Upper lobe of right lung (tissue), 1 donor: Measurements from ENCODE around the gene FECH. TPM values are rescaled to one million over a fixed set of nuclear protein-coding genes. Genes with fewer than 3 reads are reported as not detected.
"Not testable (repeated sequence)": the region's sequence is repeated elsewhere in the genome, so short reads cannot be mapped to it uniquely, and the experiment has no call there.

Experiments
- ATAC-seq: fragments of 200-7000 bp; cut with Tn5 transposase; one replicate; pipeline ENCODE4 v1.9.1; 2020; ENCODE audit warnings: mild to moderate bottlenecking, moderate library complexity
- DNase-seq: peaks from one replicate; pipeline ENCODE4 v3.0.0-alpha.2; 2020
- H3K27ac ChIP-seq: fragments of 200-600 bp; one replicate; pipeline ENCODE4 v1.8.0; 2022
- H3K27me3 ChIP-seq: fragments of 200-600 bp; one replicate; pipeline ENCODE4 v1.8.0; 2022; ENCODE audit warnings: mild to moderate bottlenecking
- H3K36me3 ChIP-seq: fragments of 200-600 bp; one replicate; pipeline ENCODE4 v1.8.0; 2022
- H3K4me1 ChIP-seq: fragments of 200-600 bp; one replicate; pipeline ENCODE4 v1.8.0; 2022
- H3K4me3 ChIP-seq: fragments of 200-600 bp; one replicate; pipeline ENCODE4 v1.8.0; 2022; ENCODE audit warnings: mild to moderate bottlenecking
- H3K9me3 ChIP-seq: fragments of 200-600 bp; one replicate; pipeline ENCODE4 v1.8.0; 2022
- intact Hi-C: fragments of 100-400 bp; cut with DNase I; formaldehyde crosslinking; loops from one replicate; pipeline ENCODE4 v1.11.0; 2022
- total RNA-seq: library from RNA; stranded (reverse); fragmentation: NEBNext Ultra II Directional; extraction: Animal tissue kit (Norgen Biotek cat#: 25700); gene quantifications from one replicate; pipeline ENCODE4 v1.2.1, GENCODE V29; 2021
- TF ChIP-seq, protein P1 (sequence below): fragments of 200-600 bp; IDR thresholded peaks from one replicate; pipeline ENCODE4 v1.8.0; 2022; ENCODE audit warnings: antibody characterized with exemption
- donor health status: DM: no; HTN: yes; CAD: no; lungs with severe emphysema.

The FECH gene
- total RNA-seq, 1 donor from 2014 or later, result 20.0 TPM

DNA sequence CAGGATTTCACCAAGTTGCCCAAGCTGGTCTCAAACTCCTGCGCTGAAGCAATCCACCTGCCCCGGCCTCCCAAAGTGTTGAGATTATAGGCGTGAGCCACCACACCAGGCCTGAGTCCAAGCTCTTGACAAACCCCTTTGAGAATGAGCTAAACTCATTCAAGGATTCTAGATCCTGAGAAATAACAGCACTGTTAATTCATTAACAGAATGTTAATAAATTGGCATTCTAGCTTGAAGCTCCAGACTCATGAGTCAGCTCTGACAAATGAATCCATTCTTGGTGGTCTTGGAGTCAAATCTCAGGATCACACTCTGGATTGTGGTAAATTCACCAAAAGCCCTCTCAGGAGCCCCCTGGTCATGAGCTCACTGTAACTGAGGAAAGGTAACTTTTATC lies 33.4 kb upstream of the FECH start:
- H3K4me1 ChIP-seq, result peaks cover 7% of the 10 kb centered on the region
- DNase-seq (no peak), ATAC-seq (no peak)
- H3K27me3 ChIP-seq, result no peaks in the 10 kb centered on the region
- H3K36me3 ChIP-seq, result peaks cover 19% of the 10 kb centered on the region
- H3K4me3 ChIP-seq, result no peak overlapping the region
- no peaks in the 10 kb centered on the region for H3K9me3 ChIP-seq
- intact Hi-C loops, result no loop called here
- no peak overlapping the region for H3K27ac ChIP-seq
- TF ChIP-seq, protein P1, sequence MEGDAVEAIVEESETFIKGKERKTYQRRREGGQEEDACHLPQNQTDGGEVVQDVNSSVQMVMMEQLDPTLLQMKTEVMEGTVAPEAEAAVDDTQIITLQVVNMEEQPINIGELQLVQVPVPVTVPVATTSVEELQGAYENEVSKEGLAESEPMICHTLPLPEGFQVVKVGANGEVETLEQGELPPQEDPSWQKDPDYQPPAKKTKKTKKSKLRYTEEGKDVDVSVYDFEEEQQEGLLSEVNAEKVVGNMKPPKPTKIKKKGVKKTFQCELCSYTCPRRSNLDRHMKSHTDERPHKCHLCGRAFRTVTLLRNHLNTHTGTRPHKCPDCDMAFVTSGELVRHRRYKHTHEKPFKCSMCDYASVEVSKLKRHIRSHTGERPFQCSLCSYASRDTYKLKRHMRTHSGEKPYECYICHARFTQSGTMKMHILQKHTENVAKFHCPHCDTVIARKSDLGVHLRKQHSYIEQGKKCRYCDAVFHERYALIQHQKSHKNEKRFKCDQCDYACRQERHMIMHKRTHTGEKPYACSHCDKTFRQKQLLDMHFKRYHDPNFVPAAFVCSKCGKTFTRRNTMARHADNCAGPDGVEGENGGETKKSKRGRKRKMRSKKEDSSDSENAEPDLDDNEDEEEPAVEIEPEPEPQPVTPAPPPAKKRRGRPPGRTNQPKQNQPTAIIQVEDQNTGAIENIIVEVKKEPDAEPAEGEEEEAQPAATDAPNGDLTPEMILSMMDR, result no peak

DNA sequence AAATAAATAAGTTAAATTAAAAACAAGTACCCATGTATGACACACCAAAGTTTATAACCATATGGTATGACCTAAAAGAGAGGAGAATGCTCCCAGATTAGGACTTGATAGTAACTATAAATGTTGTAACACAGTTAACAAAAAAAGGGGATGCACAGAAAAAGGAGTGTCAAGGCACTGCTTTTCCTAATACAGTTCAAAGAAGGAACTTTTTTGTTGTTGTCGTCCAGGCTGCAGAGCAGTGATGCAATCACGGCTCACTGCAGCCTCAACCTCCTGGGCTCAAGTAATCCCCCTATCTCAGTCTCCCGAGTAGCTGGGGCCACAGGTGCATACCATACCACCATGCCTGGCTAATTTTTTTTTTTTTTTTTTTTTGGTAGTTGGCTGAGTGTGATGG lies 32.4 kb upstream of the FECH start:
- H3K9me3 ChIP-seq, result no peaks in the 10 kb centered on the region
- peaks cover 7% of the 10 kb centered on the region for H3K4me1 ChIP-seq
- no peaks in the 10 kb centered on the region for H3K27me3 ChIP-seq
- TF ChIP-seq, protein P1, result no peak
- ATAC-seq, result no peak
- H3K36me3 ChIP-seq, result peaks cover 29% of the 10 kb centered on the region
- intact Hi-C loops, result no loop called here
- no peak for DNase-seq
- H3K27ac ChIP-seq, result no peak overlapping the region
- no peak overlapping the region for H3K4me3 ChIP-seq

DNA sequence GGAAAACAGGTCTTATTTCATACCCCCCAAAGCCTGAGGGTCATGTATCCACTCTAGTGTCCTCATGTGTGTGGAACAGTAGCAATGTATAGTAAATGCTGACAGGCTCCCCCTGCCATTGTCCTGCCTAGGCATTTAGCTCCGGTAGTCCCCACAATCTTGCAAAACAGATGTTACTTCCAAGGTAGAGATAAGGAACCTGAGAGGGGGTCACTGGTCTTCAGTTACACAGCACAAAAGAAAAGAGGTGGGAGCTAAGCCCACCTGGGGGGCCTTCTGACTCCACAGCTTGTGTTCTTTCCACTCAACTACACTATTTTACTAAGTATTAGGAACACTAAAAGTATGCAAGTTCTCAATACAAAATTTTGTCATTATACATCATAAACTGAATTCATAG lies 17.4 kb upstream of the FECH start:
- TF ChIP-seq, protein P1, result no peak
- intact Hi-C loops, result no loop called here
- no peaks in the 10 kb centered on the region for H3K9me3 ChIP-seq
- H3K36me3 ChIP-seq, result peaks cover 97% of the 10 kb centered on the region
- no peak for DNase-seq
- no peak overlapping the region for H3K4me3 ChIP-seq
- H3K27ac ChIP-seq, result no peak overlapping the region
- no peak for ATAC-seq
- no peaks in the 10 kb centered on the region for H3K27me3 ChIP-seq
- H3K4me1 ChIP-seq, result no peaks in the 10 kb centered on the region

DNA sequence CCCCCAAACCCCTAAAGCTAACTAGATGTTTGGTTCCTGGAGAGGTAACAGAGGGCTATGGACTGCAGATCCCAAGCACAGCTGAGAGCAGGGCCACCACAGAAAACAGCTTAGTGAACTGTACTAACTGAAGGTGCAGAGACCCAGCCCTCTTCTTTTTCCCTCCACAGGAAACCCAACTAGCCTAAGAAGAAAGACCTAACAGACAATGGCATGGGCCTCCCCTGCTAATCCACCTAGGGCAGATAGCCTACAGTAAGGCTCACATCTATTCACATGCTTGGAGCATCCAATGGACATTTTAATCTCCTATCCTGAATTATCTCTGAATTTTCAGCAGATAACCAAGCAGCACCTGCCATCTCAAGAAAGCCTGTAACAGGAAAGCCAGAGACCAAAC lies 8.8 kb upstream of the FECH start:
- DNase-seq (no peak), ATAC-seq (no peak)
- intact Hi-C loops, result no loop called here

DNA sequence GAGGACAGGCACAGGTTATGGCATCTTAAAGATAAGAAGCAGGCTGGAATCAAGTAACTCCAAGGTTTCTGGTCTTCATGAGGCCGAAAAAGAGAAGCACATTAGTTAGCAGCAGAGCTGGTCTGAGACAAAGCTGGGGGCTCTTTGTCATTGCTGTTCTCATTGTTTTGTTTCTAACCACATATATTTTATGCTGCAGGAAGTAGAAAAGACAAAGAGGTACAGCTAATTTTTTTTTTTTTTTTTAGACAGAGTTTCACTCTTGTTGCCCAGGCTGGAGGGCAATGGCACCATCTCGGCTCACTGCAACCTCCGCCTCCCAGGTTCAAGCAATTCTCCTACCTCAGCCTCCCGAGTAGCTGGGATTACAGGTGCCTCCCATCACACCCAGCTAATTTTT lies 6.2 kb upstream of the FECH start:
- H3K4me3 ChIP-seq, H3K27ac ChIP-seq, H3K36me3 ChIP-seq, H3K27me3 ChIP-seq, DNase-seq, intact Hi-C loops, ATAC-seq, H3K9me3 ChIP-seq, H3K4me1 ChIP-seq: not testable (repeated sequence)

More for the DNA sequence above, 8.8 kb upstream of the FECH start:
- Histone ChIP-seq H3K27ac (no peak overlapping the region), H3K4me1 (no peaks in the 10 kb centered on the region), H3K9me3 (no peaks in the 10 kb centered on the region), H3K4me3 (no peak overlapping the region), H3K36me3 (peaks cover 12% of the 10 kb centered on the region), H3K27me3 (no peaks in the 10 kb centered on the region)
- TF ChIP-seq, protein P1, result no peak

DNA sequence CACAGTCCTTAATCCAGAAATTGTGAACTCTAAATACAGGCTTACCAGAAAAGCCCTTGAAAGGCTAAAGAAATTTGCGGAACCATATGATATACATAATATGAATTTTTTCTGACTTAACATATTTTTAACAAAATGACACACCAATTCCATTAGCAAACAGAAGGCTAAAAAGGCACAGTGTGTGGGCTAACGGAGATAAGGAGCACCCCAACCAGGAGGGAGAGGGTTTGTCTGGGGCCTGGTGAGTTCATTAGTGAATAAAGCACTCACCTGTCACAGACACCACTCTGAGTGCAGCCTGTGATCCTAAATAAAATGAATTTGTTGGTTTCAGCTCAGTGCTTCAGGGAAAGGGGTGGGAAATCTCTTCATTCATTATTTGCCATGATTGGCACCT lies 2.7 kb upstream of the FECH start:
- intact Hi-C loops, result no loop called here
- no peaks in the 10 kb centered on the region for H3K36me3 ChIP-seq
- ATAC-seq (no peak), DNase-seq (no peak)
- peaks cover 14% of the 10 kb centered on the region for H3K4me1 ChIP-seq
- TF ChIP-seq, protein P1, result no peak
- no peak overlapping the region for H3K4me3 ChIP-seq
- H3K27me3 ChIP-seq, result no peaks in the 10 kb centered on the region
- no peak overlapping the region for H3K27ac ChIP-seq
- no peaks in the 10 kb centered on the region for H3K9me3 ChIP-seq
